Measurements from ENCODE around the gene LCLAT1.

GRCh38 chr2:30620102-30620501 lies 173.1 kb downstream of the LCLAT1 start:
- TF ChIP-seq POLR2A (IDR thresholded peaks at IDR 0.05), result no peak
- TF ChIP-seq, protein P1, sequence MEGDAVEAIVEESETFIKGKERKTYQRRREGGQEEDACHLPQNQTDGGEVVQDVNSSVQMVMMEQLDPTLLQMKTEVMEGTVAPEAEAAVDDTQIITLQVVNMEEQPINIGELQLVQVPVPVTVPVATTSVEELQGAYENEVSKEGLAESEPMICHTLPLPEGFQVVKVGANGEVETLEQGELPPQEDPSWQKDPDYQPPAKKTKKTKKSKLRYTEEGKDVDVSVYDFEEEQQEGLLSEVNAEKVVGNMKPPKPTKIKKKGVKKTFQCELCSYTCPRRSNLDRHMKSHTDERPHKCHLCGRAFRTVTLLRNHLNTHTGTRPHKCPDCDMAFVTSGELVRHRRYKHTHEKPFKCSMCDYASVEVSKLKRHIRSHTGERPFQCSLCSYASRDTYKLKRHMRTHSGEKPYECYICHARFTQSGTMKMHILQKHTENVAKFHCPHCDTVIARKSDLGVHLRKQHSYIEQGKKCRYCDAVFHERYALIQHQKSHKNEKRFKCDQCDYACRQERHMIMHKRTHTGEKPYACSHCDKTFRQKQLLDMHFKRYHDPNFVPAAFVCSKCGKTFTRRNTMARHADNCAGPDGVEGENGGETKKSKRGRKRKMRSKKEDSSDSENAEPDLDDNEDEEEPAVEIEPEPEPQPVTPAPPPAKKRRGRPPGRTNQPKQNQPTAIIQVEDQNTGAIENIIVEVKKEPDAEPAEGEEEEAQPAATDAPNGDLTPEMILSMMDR (IDR thresholded peaks at IDR 0.05), result no peak

Data from uterus (tissue), 2 donors.